ENCODE measurements around the gene GALNT15. TPM values are rescaled to one million over a fixed set of nuclear protein-coding genes. Genes with fewer than 3 reads are reported as not detected.

The GALNT15 gene
- total RNA-seq, 1 donor from 2014 or later, result not detected

DNA sequence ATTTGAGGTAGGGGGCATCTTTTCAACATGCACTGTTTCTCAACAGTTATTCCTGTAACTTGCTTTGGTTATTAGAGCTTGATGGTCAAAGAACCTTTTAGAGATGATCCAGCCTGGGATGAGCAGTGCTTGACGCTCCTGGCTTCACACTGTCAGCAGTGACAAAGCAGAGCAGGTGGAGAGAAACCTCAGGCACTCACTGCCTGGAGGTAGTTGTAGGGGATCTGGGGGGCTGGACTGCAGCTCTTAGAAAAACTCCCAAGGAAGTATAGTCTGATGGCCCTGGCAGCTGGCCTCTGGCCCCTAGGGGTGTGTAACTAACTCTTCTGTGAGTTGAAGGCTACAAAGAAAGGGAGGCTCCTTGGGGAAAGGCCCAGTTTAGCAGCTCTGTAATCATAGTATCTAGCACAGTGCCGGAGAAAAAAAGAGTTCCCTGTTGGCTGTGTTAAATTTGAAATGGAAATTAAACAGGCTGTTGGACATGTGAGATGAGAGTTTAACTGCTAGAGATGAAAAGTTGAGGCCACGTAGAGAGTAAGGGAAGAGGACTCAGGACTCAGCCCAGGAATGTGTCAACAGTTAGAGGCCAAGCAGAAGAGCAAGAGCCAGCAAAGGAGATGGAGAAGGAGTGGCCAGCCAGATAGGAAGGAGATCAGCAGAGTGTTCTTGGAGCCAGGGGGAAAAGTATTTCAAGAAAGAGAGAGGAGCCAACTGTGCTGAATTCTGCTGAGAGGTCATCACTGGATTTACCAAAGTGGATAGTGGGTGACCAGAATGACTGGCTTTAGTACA, 104.7 kb downstream of the GALNT15 start:
- intact Hi-C loops (cut with micrococcal nuclease), result no loop called here

DNA sequence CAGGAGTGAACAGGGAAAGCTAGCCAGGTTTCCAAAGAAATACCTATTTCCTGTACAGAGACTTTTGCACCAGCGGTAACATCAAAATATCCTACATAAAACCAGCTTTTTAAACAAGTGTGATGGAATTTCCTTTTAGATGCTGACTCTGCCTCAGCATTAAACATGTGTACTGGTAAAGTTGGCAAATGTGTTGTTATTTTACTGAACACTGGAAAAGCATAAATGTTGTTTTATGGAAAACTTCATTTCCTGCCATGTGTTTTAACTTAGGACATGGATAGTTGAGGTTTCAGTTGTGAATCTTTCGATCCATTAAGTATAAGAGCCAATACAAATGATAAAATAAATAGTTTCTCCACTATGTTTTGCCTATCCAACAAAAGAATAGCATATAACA, 106.2 kb downstream of the GALNT15 start:
- intact Hi-C loops (cut with micrococcal nuclease), result no loop called here

Other genes with a start within 250 kb of the GALNT15 start
- 17.5 and 18.7 TPM in 2 replicates for gene DPH3, start 90.3 kb downstream of the GALNT15 start, total RNA-seq
- 42.9 and 43.9 TPM in 2 replicates for gene OXNAD1, start 90.5 kb downstream of the GALNT15 start, total RNA-seq